GM13977 (cell line): Measurements from ENCODE around the gene CSF3R.

Experiments used
- DNase-seq: peaks from one replicate; pipeline ENCODE4 v3.0.0; 2012; ENCODE audit warnings: low spot score
- CTCF ChIP-seq: IDR thresholded peaks from 2 replicates; pipeline ENCODE4 v1.5.1; 2012; ENCODE audit warnings: mild to moderate bottlenecking, control low read depth; ENCODE audit not compliant: insufficient read depth; ENCODE audit errors: extremely low read depth, missing control alignments
- in situ Hi-C: fragments of 300-500 bp; cut with MboI; formaldehyde crosslinking; loops from one replicate; pipeline ENCODE4 v1.12.0; 2022; ENCODE audit warnings: low sequenced_read_pairs, low pct_unique_long_range_greater_than_20kb, mixed read lengths, inconsistent platforms; ENCODE audit not compliant: unreplicated experiment

The CSF3R gene

GRCh38 chr1:36525166-36525565, 42.5 kb upstream of the CSF3R start:
- no peak for DNase-seq
- in situ Hi-C loops: no loop called here
- TF ChIP-seq CTCF: no peak

GRCh38 chr1:36524359-36525062, 41.8 kb upstream of the CSF3R start:
- no peak for DNase-seq
- in situ Hi-C loops: no loop called here
- no peak for TF ChIP-seq CTCF

- TF ChIP-seq CTCF: no peak
- in situ Hi-C loops: no loop called here
- DNase-seq: no peak
These were observed 41.1 kb upstream of the CSF3R start for GRCh38 chr1:36523850-36524249.

GRCh38 chr1:36523230-36523495, 40.5 kb upstream of the CSF3R start:
- no peak for TF ChIP-seq CTCF

GRCh38 chr1:36522461-36523229, 39.9 kb upstream of the CSF3R start:
- DNase-seq: no peak
- in situ Hi-C loops: no loop called here
- TF ChIP-seq CTCF: no peak

More at GRCh38 chr1:36523230-36523495, 40.5 kb upstream of the CSF3R start:
- DNase-seq: no peak
- in situ Hi-C loops: no loop called here

- TF ChIP-seq CTCF: no peak
- DNase-seq: no peak
- in situ Hi-C loops: no loop called here
These were observed 39.3 kb upstream of the CSF3R start for GRCh38 chr1:36522021-36522420.
